ENCODE results near the gene MATK. TPM values are rescaled to one million over a fixed set of nuclear protein-coding genes. Genes with fewer than 3 reads are reported as not detected.

The MATK gene
- total RNA-seq, 2 donors from 2014 or later, result 0.66 to 1.2 TPM

- Histone ChIP-seq H3K36me3 (no peaks in the 10 kb centered on the region), H3K4me3 (no peak overlapping the region), H3K27ac (no peak overlapping the region), H3K9me3 (no peaks in the 10 kb centered on the region), H3K4me1 (no peaks in the 10 kb centered on the region), H3K9ac (ENCODE audit: low read depth in 2 of 2, low read length in 2 of 2) (no peak overlapping the region), H3K27me3 (peaks cover 15% of the 10 kb centered on the region)
- no peak for TF ChIP-seq CTCF (IDR thresholded peaks at IDR 0.05)
- intact Hi-C loops (cut with DNase I), result no loop called here
- DNase-seq, result no peak
Measured at GRCh38 chr19:3803114-3803888, 17.1 kb upstream of the MATK start.

- TF ChIP-seq CTCF (IDR thresholded peaks at IDR 0.05), result no peak
- DNase-seq, result peak; percentile 26
- H3K4me3 ChIP-seq, result no peak overlapping the region
- no peaks in the 10 kb centered on the region for H3K9me3 ChIP-seq
- no peaks in the 10 kb centered on the region for H3K4me1 ChIP-seq
- H3K9ac ChIP-seq (ENCODE audit: low read depth in 2 of 2, low read length in 2 of 2), result peak overlapping the region in 1 of 2 donors; percentile 12
- intact Hi-C loops (cut with DNase I), result no loop called here
- peaks cover 15% of the 10 kb centered on the region for H3K27me3 ChIP-seq
- H3K36me3 ChIP-seq, result no peaks in the 10 kb centered on the region
- H3K27ac ChIP-seq, result no peak overlapping the region
Measured at GRCh38 chr19:3801412-3802096, 15.4 kb upstream of the MATK start.

- no peak overlapping the region for H3K27ac ChIP-seq
- H3K27me3 ChIP-seq, result peaks cover 15% of the 10 kb centered on the region
- intact Hi-C loops (cut with DNase I), result no loop called here
- no peak overlapping the region for H3K9ac ChIP-seq (ENCODE audit: low read depth in 2 of 2, low read length in 2 of 2)
- H3K4me3 ChIP-seq, result no peak overlapping the region
- no peak for DNase-seq
- TF ChIP-seq CTCF (IDR thresholded peaks at IDR 0.05), result no peak
- no peaks in the 10 kb centered on the region for H3K36me3 ChIP-seq
- no peaks in the 10 kb centered on the region for H3K9me3 ChIP-seq
- no peaks in the 10 kb centered on the region for H3K4me1 ChIP-seq
Measured at GRCh38 chr19:3800996-3801395, 14.8 kb upstream of the MATK start.

- Histone ChIP-seq H3K4me3 (no peak overlapping the region), H3K4me1 (no peaks in the 10 kb centered on the region), H3K27me3 (peaks cover 15% of the 10 kb centered on the region), H3K27ac (no peak overlapping the region), H3K36me3 (no peaks in the 10 kb centered on the region), H3K9me3 (no peaks in the 10 kb centered on the region), H3K9ac (ENCODE audit: low read depth in 2 of 2, low read length in 2 of 2) (no peak overlapping the region)
- TF ChIP-seq CTCF (IDR thresholded peaks at IDR 0.05), result no peak
- no peak for DNase-seq
- intact Hi-C loops (cut with DNase I), result no loop called here
Measured at GRCh38 chr19:3798137-3798536, 12.0 kb upstream of the MATK start.

GRCh38 chr19:3796358-3796757 is 10.2 kb upstream of the MATK start:
- Histone ChIP-seq H3K27ac (no peak overlapping the region), H3K9me3 (no peaks in the 10 kb centered on the region), H3K4me3 (no peak overlapping the region), H3K9ac (ENCODE audit: low read depth in 2 of 2, low read length in 2 of 2) (no peak overlapping the region), H3K4me1 (no peaks in the 10 kb centered on the region), H3K27me3 (peaks cover 8% of the 10 kb centered on the region), H3K36me3 (no peaks in the 10 kb centered on the region)
- intact Hi-C loops (cut with DNase I), result no loop called here
- no peak for DNase-seq
- no peak for TF ChIP-seq CTCF (IDR thresholded peaks at IDR 0.05)
